Placental pericyte (primary cell): ENCODE measurements around the gene WDR33. TPM values are rescaled to one million over a fixed set of nuclear protein-coding genes. Genes with fewer than 3 reads are reported as not detected.

Experiments used
- small RNA-seq: library from RNA; depleted of rRNA; stranded (forward); fragments of <200 nt; gene quantifications from one replicate; pipeline ENCODE3, GENCODE V24; 2012; ENCODE audit warnings: low replicate concordance
- total RNA-seq: library from RNA; depleted of rRNA; stranded (reverse); fragments of >200 nt; gene quantifications from 2 replicates; pipeline ENCODE4 v1.2.3, GENCODE V29; 2012

The WDR33 gene
- total RNA-seq: 15.8 and 41.5 TPM in 2 replicates

DNA sequence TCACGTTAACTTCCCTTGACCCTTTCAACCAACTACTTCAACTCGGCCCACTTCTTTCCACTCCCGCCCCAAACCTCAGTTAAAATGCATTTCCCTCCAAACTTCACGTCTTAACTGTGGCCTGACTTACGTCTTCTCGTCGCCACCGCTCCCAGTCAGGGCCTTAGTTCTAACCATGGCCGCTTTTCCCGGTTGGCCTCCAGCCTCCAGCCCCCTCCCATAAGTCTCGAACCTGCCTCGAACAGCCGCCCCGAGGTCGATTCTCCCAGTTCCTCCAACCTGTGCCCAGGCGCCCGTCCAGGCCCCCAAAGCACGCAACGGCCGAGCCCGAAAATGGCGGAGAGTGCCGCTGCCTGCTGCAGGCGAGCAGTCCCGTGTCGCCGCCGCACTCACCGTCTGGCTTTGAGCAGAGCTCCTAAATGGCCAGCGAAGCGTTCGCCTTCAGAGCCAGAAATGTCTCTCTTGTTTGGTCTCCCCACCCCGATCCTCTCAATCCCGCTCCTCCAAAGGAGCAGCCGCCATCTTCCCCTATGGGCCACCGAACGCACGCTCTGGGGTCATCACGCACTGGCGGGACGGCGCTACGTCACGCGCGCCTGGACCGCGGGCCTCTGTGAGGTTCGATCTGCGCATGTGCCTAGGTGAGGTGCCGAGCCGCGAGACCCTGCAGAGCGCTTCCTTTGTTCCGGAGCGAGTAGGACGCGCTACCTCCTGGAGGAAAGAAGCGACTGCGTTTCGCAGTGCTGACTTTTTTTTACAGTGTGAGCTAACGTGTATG lies at the start of gene WDR33:
Gene WDR33, minus strand, starts transcription at position 553 of the 778 bp plus-strand sequence. CDS start 40,190 bp downstream, outside the sequence.

DNA sequence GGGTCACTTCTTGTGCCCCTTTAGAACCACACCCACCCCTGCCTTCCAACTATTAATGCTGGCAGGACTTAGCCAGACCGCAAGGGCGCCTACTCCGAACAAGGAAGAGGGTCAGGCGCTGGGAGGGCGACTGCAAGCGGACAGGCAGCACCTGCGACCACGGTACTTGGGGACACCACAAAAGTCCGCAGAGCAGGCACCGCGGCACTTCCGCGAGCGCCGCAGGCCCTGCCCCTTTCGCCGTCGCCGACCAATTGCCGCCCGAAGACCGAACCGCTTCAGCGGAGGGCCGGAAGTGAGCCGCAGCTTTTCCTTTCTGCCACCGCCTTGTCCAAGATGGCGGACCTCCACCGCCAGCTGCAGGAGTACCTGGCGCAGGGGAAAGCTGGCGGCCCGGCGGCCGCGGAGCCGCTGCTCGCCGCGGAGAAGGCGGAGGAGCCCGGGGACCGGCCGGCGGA lies 109.7 kb downstream of the WDR33 start, which contains the start of gene SFT2D3:
Gene SFT2D3, plus strand, starts transcription at position 305 of the 458 bp plus-strand sequence. Its CDS starts 32 bp downstream, at position 337.

GRCh38 chr2:127675331-127676261 lies 135.4 kb downstream of the WDR33 start, which contains the start of gene LIMS2:
Gene LIMS2, minus strand, starts transcription at chr2:127675530. Its CDS starts 506 bp downstream, at chr2:127675024.

Small RNAs within 50 kb of the gene (small RNA-seq; reads per million reads assigned to genes)
- not detected for gene RF00017
- gene RF00019: not detected
- gene RNU6-395P: not detected
- gene RNY4P7: 63.1 reads per million, percentile 98 among the genes with 10 or more reads in this experiment

Other genes starting within 250 kb of the WDR33 start
- gene GPR17, start 165.0 kb downstream of the WDR33 start, total RNA-seq: not detected in 2 replicates
- gene LIMS2, start 135.6 kb downstream of the WDR33 start, total RNA-seq: 8.6 and 9.6 TPM in 2 replicates
- 4.4 and 8.2 TPM in 2 replicates for gene SFT2D3, start 109.7 kb downstream of the WDR33 start, total RNA-seq
- gene POLR2D, start 47.0 kb upstream of the WDR33 start, total RNA-seq: 17.5 and 29.3 TPM in 2 replicates
- 21.3 and 21.9 TPM in 2 replicates for gene AMMECR1L, start 74.8 kb upstream of the WDR33 start, total RNA-seq
- gene SAP130, start 216.9 kb upstream of the WDR33 start, total RNA-seq: 10.3 and 14.2 TPM in 2 replicates